GM12891 (cell line): ENCODE measurements around the gene ASB3.
"Not testable (repeated sequence)": the region's sequence is repeated elsewhere in the genome, so short reads cannot be mapped to it uniquely, and the experiment has no call there.

ENCODE experiments used
- DNase-seq: peaks from one replicate; pipeline ENCODE4 v3.0.0; 2011; ENCODE audit warnings: low spot score; ENCODE audit not compliant: insufficient read length
- FAIRE-seq: peaks from 2 replicates; lab custom pipeline; 2011; peaks lifted over from hg19 to GRCh38; lab: Jason Lieb, UNC
- PAX5 ChIP-seq: IDR thresholded peaks from 2 replicates; pipeline ENCODE4 v1.6.1; 2011; ENCODE audit warnings: low read length, moderate library complexity, mild to moderate bottlenecking; ENCODE audit not compliant: insufficient read depth, severe bottlenecking
- POLR2A ChIP-seq: IDR thresholded peaks from 2 replicates; pipeline ENCODE4 v1.6.1; 2011; ENCODE audit warnings: low read depth, low read length, control low read depth
- POLR2AphosphoS5 ChIP-seq: IDR thresholded peaks from 2 replicates; pipeline ENCODE4 v1.6.1; 2011; ENCODE audit warnings: low read depth, low read length, control low read depth
- POU2F2 ChIP-seq: IDR thresholded peaks from 2 replicates; pipeline ENCODE4 v1.6.1; 2011; ENCODE audit warnings: low read depth, mild to moderate bottlenecking, control low read depth, low read length, moderate library complexity
- SPI1 ChIP-seq: IDR thresholded peaks from 2 replicates; pipeline ENCODE4 v1.6.1; 2011; ENCODE audit warnings: low read depth, low read length, control low read depth
- TAF1 ChIP-seq: IDR thresholded peaks from 2 replicates; pipeline ENCODE4 v1.6.1; 2011; ENCODE audit warnings: low read depth, low read length, control low read depth

The ASB3 gene

GRCh38 chr2:53660886-53661285 is 125.9 kb downstream of the ASB3 start:
- TF ChIP-seq TAF1, result no peak
- no peak for TF ChIP-seq POLR2A
- no peak for FAIRE-seq
- DNase-seq, result no peak

- DNase-seq, FAIRE-seq: not testable (repeated sequence)
These were observed 128.3 kb downstream of the ASB3 start for GRCh38 chr2:53658474-53658873.

- FAIRE-seq (no peak), DNase-seq (no peak)
- TF ChIP-seq SPI1 (no peak), POLR2A (no peak), POU2F2 (no peak), TAF1 (no peak), POLR2AphosphoS5 (no peak), PAX5 (no peak)
These were observed 131.5 kb downstream of the ASB3 start for GRCh38 chr2:53655256-53655655.

- DNase-seq, result no peak
- FAIRE-seq, result no peak
- TF ChIP-seq POLR2AphosphoS5 (no peak), SPI1 (no peak), PAX5 (no peak), POLR2A (no peak), TAF1 (no peak), POU2F2 (no peak)
These were observed 132.4 kb downstream of the ASB3 start for GRCh38 chr2:53654396-53654795.

- FAIRE-seq, result no peak
- TF ChIP-seq POLR2AphosphoS5, result no peak
- no peak for TF ChIP-seq POU2F2
- no peak for TF ChIP-seq TAF1
- TF ChIP-seq POLR2A, result no peak
- TF ChIP-seq SPI1, result no peak
- TF ChIP-seq PAX5, result no peak
- DNase-seq, result no peak
These were observed 134.6 kb downstream of the ASB3 start for GRCh38 chr2:53652131-53652530.

GRCh38 chr2:53646788-53647187 is 140.0 kb downstream of the ASB3 start:
- FAIRE-seq (no peak), DNase-seq (no peak)
- TF ChIP-seq TAF1 (no peak), POU2F2 (no peak), PAX5 (no peak), POLR2AphosphoS5 (no peak), POLR2A (no peak), SPI1 (no peak)

- DNase-seq (no peak), FAIRE-seq (no peak)
- no peak for TF ChIP-seq TAF1
- TF ChIP-seq POLR2A, result no peak
- no peak for TF ChIP-seq SPI1
- TF ChIP-seq POLR2AphosphoS5, result no peak
- no peak for TF ChIP-seq PAX5
- no peak for TF ChIP-seq POU2F2
These were observed 145.5 kb downstream of the ASB3 start for GRCh38 chr2:53641290-53641689.

- DNase-seq (no peak), FAIRE-seq (no peak)
- TF ChIP-seq POU2F2, result no peak
- TF ChIP-seq TAF1, result no peak
- no peak for TF ChIP-seq PAX5
- no peak for TF ChIP-seq POLR2A
- no peak for TF ChIP-seq POLR2AphosphoS5
- TF ChIP-seq SPI1, result no peak
These were observed 146.3 kb downstream of the ASB3 start for GRCh38 chr2:53640466-53640865.

- no peak for TF ChIP-seq POLR2A
- no peak for DNase-seq
- no peak for FAIRE-seq
These were observed 150.2 kb downstream of the ASB3 start for GRCh38 chr2:53636596-53636995.

GRCh38 chr2:53636109-53636508 is 150.6 kb downstream of the ASB3 start:
- no peak for FAIRE-seq

GRCh38 chr2:53635694-53636093 is 151.1 kb downstream of the ASB3 start:
- DNase-seq (no peak), FAIRE-seq (no peak)
- TF ChIP-seq POLR2A (no peak), POLR2AphosphoS5 (no peak)

More at GRCh38 chr2:53636109-53636508, 150.6 kb downstream of the ASB3 start:
- DNase-seq, result no peak
- TF ChIP-seq POU2F2, result no peak
- no peak for TF ChIP-seq TAF1
- TF ChIP-seq SPI1, result no peak
- no peak for TF ChIP-seq PAX5
- no peak for TF ChIP-seq POLR2AphosphoS5
- no peak for TF ChIP-seq POLR2A
